Esophagus muscularis mucosa (tissue), 4 donors: ENCODE data around the gene SEC24B.

Experiments
- CTCF ChIP-seq, 3 experiments: fragments of 200-600 bp in 2 of 3; fragments of 450-650 bp in 1 of 3; sonication (generic) in 2 of 3; IDR thresholded peaks; one replicate each; pipeline ENCODE4 v1.5.1; 2017 to 2019; ENCODE audit warnings: antibody characterized with exemption in 3 of 3, mild to moderate bottlenecking in 2 of 3, moderate library complexity in 1 of 3
- EP300 ChIP-seq: sonication (generic); formaldehyde crosslinking; IDR thresholded peaks from one replicate; pipeline ENCODE4 v1.6.1; 2017; ENCODE audit warnings: antibody characterized with exemption
- POLR2A ChIP-seq: fragments of 450-650 bp; IDR thresholded peaks from one replicate; pipeline ENCODE4 v1.6.1; 2017; ENCODE audit warnings: antibody characterized with exemption, moderate library complexity, mild to moderate bottlenecking, low read depth
- POLR2AphosphoS5 ChIP-seq, 2 donors: sonication (generic); formaldehyde crosslinking; IDR thresholded peaks; one replicate each; pipeline ENCODE4 v1.6.1; 2017; ENCODE audit warnings: antibody characterized with exemption in 2 of 2

- no peak for TF ChIP-seq CTCF (IDR thresholded peaks at IDR 0.05)
- no peak for TF ChIP-seq POLR2A
- TF ChIP-seq EP300: no peak
- TF ChIP-seq POLR2AphosphoS5 (IDR thresholded peaks at IDR 0.05): no peak
Measured at GRCh38 chr4:109398928-109399327, 34.7 kb upstream of the SEC24B start.
